OCI-LY3 (cell line): Measurements from ENCODE around the gene EDA.

Experiments
- H2AFZ ChIP-seq: fragments of 200-600, 300-600 bp; shearing (Covaris generic); 2 replicates; pipeline ENCODE4 v1.6.0; 2014; ENCODE audit warnings: antibody characterized with exemption, low read depth, low read length
- H3K27ac ChIP-seq: fragments of 200-600, 300-600 bp; sonication (generic); 2 replicates; pipeline ENCODE4 v1.5.1; 2014; ENCODE audit warnings: mild to moderate bottlenecking, low read length, moderate library complexity, mixed read lengths
- H3K27me3 ChIP-seq: fragments of 200-600, 300-600 bp; sonication (generic); 2 replicates; pipeline ENCODE4 v1.6.1; 2014; ENCODE audit warnings: low read depth, low read length, mixed read lengths
- H3K36me3 ChIP-seq: fragments of 200-600, 300-600 bp; sonication (generic); replicated peaks from 2 replicates; pipeline ENCODE3; 2014; ENCODE audit warnings: low read depth, low read length, mixed read lengths
- H3K4me1 ChIP-seq: fragments of 300-600, 200-600 bp; sonication (generic); 2 replicates; pipeline ENCODE4 v1.6.1; 2014; ENCODE audit warnings: low read length, mixed read lengths
- H3K4me2 ChIP-seq: fragments of 200-600, 300-600 bp; sonication (generic); 2 replicates; pipeline ENCODE4 v1.6.1; 2014; ENCODE audit warnings: low read length, mixed read lengths
- H3K4me3 ChIP-seq: fragments of 300-600, 200-600 bp; sonication (generic); 2 replicates; pipeline ENCODE4 v1.5.1; 2014; ENCODE audit warnings: antibody characterized with exemption, mild to moderate bottlenecking, low read length, moderate library complexity
- H3K79me2 ChIP-seq: fragments of 300-600, 200-600 bp; shearing (Covaris generic); 2 replicates; pipeline ENCODE4 v1.6.1; 2014; ENCODE audit warnings: mild to moderate bottlenecking, low read length, mixed read lengths
- H3K9ac ChIP-seq: fragments of 300-600, 200-600 bp; shearing (Covaris generic); 2 replicates; pipeline ENCODE4 v1.6.0; 2014; ENCODE audit warnings: mild to moderate bottlenecking, low read length, moderate library complexity
- H3K9me3 ChIP-seq: fragments of 200-600, 300-600 bp; shearing (Covaris generic); 2 replicates; pipeline ENCODE4 v1.6.1; 2014; ENCODE audit warnings: low read length, mixed read lengths; ENCODE audit not compliant: insufficient read depth
- H4K20me1 ChIP-seq: fragments of 200-600, 300-600 bp; sonication (generic); 2 replicates; pipeline ENCODE4 v1.6.1; 2016; ENCODE audit warnings: low read length, mixed read lengths; ENCODE audit not compliant: insufficient read depth
- CTCF ChIP-seq: fragments of 200-600, 300-600 bp; sonication (generic); IDR thresholded peaks from 2 replicates; pipeline ENCODE4 v1.5.1; 2014; ENCODE audit warnings: antibody characterized with exemption, low read length, low read depth
- EZH2phosphoT487 ChIP-seq: fragments of 200-600 bp; shearing (Covaris generic); IDR thresholded peaks from 2 replicates; pipeline ENCODE4 v1.6.1; 2018; ENCODE audit warnings: antibody characterized with exemption, mixed run types, low read depth

Gene EDA

GRCh38 chrX:70009970-70010369 is 394.1 kb downstream of the EDA start:
- TF ChIP-seq CTCF = no peak
- no peak for TF ChIP-seq EZH2phosphoT487
- Histone ChIP-seq H3K27ac (no peak overlapping the region), H3K27me3 (no peaks in the 10 kb centered on the region)

GRCh38 chrX:70012756-70013155 is 396.8 kb downstream of the EDA start:
- H2AFZ ChIP-seq = no peak overlapping the region
- no peaks in the 10 kb centered on the region for H3K36me3 ChIP-seq
- H3K27me3 ChIP-seq = no peaks in the 10 kb centered on the region
- H3K4me3 ChIP-seq = no peak overlapping the region
- no peak for TF ChIP-seq CTCF
- no peak for TF ChIP-seq EZH2phosphoT487
- H3K27ac ChIP-seq = no peak overlapping the region
- H4K20me1 ChIP-seq = no peaks in the 10 kb centered on the region
- H3K9me3 ChIP-seq = no peaks in the 10 kb centered on the region
- H3K79me2 ChIP-seq = no peaks in the 10 kb centered on the region
- H3K9ac ChIP-seq = no peak overlapping the region
- no peak overlapping the region for H3K4me2 ChIP-seq
- H3K4me1 ChIP-seq = no peaks in the 10 kb centered on the region

More at GRCh38 chrX:70009970-70010369, 394.1 kb downstream of the EDA start:
- no peaks in the 10 kb centered on the region for H4K20me1 ChIP-seq
- no peak overlapping the region for H3K4me2 ChIP-seq
- H3K4me1 ChIP-seq = no peaks in the 10 kb centered on the region
- no peak overlapping the region for H2AFZ ChIP-seq
- H3K36me3 ChIP-seq = no peaks in the 10 kb centered on the region
- no peaks in the 10 kb centered on the region for H3K9me3 ChIP-seq
- no peaks in the 10 kb centered on the region for H3K79me2 ChIP-seq
- H3K4me3 ChIP-seq = no peak overlapping the region
- no peak overlapping the region for H3K9ac ChIP-seq

GRCh38 chrX:70013466-70014381 is 397.8 kb downstream of the EDA start:
- Histone ChIP-seq H3K9me3 (no peaks in the 10 kb centered on the region), H3K79me2 (no peaks in the 10 kb centered on the region), H3K27me3 (no peaks in the 10 kb centered on the region), H3K4me2 (no peak overlapping the region), H3K4me3 (no peak overlapping the region), H2AFZ (no peak overlapping the region), H3K36me3 (no peaks in the 10 kb centered on the region), H3K27ac (no peak overlapping the region), H3K9ac (no peak overlapping the region), H4K20me1 (no peaks in the 10 kb centered on the region), H3K4me1 (no peaks in the 10 kb centered on the region)
- TF ChIP-seq EZH2phosphoT487 = no peak
- no peak for TF ChIP-seq CTCF

- H3K4me1 ChIP-seq = no peaks in the 10 kb centered on the region
- no peak overlapping the region for H3K4me3 ChIP-seq
- no peak overlapping the region for H2AFZ ChIP-seq
- no peaks in the 10 kb centered on the region for H3K36me3 ChIP-seq
- no peaks in the 10 kb centered on the region for H3K9me3 ChIP-seq
- no peaks in the 10 kb centered on the region for H4K20me1 ChIP-seq
- H3K9ac ChIP-seq = no peak overlapping the region
- no peaks in the 10 kb centered on the region for H3K79me2 ChIP-seq
- TF ChIP-seq CTCF = no peak
- no peak for TF ChIP-seq EZH2phosphoT487
- no peak overlapping the region for H3K27ac ChIP-seq
- no peaks in the 10 kb centered on the region for H3K27me3 ChIP-seq
- H3K4me2 ChIP-seq = no peak overlapping the region
These were observed 400.6 kb downstream of the EDA start for GRCh38 chrX:70016513-70016912.
